Tongue (tissue), 2 donors: Measurements from ENCODE around the gene RNU6-8. TPM values are rescaled to one million over a fixed set of nuclear protein-coding genes. Genes with fewer than 3 reads are reported as not detected.

Experiments used
- DNase-seq: peaks from one replicate; pipeline ENCODE4 v3.0.0-alpha.2; 2015
- total RNA-seq: library from RNA; depleted of rRNA; stranded (reverse); fragments of >200 nt; gene quantifications from one replicate; pipeline ENCODE4 v1.2.3, GENCODE V29; 2014

The RNU6-8 gene
- total RNA-seq, result not detected

GRCh38 chr14:32202998-32203882, at the start of gene RNU6-8:
RNU6-8 (minus strand) TSS chr14:32203269.
- DNase-seq, result peak; percentile 97

- peak; percentile 81 for DNase-seq
These were observed 49.1 kb upstream of the RNU6-8 start for GRCh38 chr14:32252030-32252670.

DNA sequence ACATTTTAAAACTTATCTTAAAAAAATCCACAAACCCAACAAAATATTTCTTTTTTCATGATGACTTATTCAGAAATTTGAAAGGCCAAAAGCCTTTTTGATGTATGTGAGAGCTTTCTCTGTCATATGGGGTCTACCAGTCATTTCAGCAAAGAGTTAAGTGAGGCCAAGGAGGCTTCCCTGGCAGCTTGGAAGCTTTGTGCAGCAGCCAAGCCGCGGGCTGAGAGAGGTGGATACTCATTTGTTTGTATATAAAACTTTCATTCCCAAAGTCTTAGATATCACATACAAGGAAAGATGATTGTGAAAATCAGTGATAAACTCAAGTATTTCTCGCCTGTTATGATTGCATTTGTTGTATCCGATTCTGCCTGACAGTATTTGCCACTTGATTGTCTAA, 48.5 kb upstream of the RNU6-8 start:
- no peak for DNase-seq

GRCh38 chr14:32250681-32251080, 47.6 kb upstream of the RNU6-8 start:
- no peak for DNase-seq

GRCh38 chr14:32249780-32250179, 46.7 kb upstream of the RNU6-8 start:
- DNase-seq, result no peak

GRCh38 chr14:32249371-32249770, 46.3 kb upstream of the RNU6-8 start:
- DNase-seq, result no peak

- DNase-seq, result no peak
These were observed 43.7 kb upstream of the RNU6-8 start for GRCh38 chr14:32246751-32247150.

GRCh38 chr14:32244404-32244803, 41.3 kb upstream of the RNU6-8 start:
- DNase-seq, result no peak

GRCh38 chr14:32233260-32233659, 30.2 kb upstream of the RNU6-8 start:
- DNase-seq, result no peak

GRCh38 chr14:32232481-32232880, 29.4 kb upstream of the RNU6-8 start:
- no peak for DNase-seq

- DNase-seq, result no peak
These were observed 27.7 kb upstream of the RNU6-8 start for GRCh38 chr14:32230695-32231280.

DNA sequence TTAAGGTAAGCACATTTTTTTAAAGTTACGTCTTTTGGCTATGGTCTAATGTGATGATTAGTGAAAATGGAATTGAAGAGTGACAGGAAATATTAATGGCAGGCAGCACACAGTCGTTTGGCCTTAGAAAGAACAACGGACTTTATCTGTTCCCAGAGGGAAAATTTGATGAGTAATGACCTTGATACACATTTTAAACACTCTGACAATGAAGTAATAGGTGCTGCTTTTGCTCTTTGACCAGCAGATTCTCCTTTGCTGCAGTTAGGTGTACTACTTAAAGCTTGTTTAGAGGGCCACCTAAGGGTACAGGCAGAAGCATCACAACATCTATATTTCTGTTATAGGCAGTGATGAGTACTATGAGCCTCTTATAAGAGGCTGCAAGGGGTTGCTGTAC, 27.1 kb upstream of the RNU6-8 start:
- DNase-seq, result no peak

- DNase-seq, result no peak
These were observed 23.0 kb upstream of the RNU6-8 start for GRCh38 chr14:32226056-32226455.

DNA sequence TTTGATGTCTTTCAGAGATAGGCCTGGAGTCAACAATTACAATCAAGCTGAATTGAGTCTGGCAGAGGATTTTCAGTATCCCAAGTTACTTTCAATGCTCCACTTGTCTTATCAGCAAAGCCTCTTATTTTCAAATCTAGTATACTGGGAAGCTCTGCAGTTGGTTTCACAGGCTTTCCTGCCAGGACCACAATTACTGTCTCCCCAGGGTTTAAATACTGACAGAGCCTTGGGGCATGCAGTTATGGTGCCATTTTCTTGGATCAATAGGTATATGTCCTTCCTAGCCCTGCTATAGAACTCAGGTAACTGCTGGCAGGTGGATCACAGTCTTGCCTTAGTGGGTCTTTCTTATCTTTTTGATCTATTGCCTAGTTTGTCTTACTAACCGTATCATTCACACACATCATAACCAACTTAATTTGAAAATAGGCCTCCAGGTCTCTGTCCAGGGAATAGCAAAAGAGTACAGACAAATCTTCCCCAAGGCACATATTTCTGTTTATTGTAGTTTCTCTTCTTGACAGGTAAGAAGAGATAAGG, 22.4 kb upstream of the RNU6-8 start:
- no peak for DNase-seq

DNA sequence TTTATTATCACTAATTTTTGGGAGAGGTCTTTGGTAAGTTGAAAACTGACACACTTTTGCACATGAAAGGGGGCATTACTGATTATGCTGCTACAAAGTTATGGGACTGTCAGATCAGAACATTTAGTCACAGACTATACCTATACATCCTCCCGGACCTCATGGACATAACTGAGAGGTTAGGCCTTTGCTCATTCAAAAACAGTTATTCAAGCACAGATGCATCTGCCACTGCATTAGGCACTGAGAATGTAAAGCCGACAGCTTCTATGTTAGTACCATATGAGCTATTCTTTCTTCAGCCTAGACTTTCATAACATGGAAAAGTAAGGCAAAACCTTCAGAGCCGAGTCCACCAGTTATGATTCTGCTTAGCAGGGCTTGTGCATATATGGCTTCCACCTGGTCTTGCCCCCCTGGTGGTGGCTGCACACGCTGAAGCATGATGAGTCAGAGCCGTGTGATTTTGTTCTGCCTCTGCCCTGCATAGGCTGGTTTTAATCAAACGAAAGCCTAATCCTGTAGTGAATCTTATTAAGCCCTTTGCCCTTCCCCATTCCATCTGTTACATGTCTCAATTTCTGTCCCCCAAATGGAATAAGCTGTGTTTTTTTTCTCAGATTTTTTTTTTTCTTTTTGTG, 21.8 kb upstream of the RNU6-8 start:
- DNase-seq, result peak; percentile 48

DNA sequence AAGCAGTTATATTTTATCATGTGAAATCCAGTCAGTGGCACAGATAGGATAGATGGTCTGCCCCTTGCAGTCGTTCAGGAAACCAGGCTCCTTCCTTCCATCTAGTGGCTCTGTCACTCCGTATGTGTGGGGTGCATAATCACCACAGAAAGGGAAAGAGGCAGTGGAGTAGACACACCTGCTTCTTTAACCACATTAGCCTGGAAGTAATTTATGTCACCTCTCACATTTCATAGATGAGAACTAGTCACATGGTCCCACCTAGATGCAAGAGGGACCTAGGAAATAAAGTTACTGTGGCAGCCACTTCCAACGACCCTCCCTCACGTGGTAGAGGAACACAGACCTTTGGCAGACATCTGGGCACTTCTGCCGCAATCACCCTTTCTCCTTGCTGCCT, 14.2 kb upstream of the RNU6-8 start:
- no peak for DNase-seq

- DNase-seq, result no peak
These were observed 9.8 kb upstream of the RNU6-8 start for GRCh38 chr14:32212833-32213232.

DNA sequence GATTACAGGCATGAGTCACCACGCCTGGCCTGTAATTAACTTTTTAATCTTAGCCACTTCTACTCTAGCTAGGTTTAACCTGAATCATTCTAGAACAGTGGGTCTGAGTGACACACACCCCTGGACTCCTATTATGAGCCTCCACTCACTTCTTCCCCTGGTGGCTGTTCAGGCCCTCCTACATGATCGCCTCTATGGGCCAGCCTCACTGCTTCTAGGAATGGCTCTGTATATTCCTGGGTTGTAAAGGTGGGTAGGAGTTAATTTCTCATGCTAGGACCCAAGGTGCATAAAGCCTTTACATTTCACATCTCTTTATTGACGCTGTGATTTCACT, 8.0 kb upstream of the RNU6-8 start:
- no peak for DNase-seq

- no peak for DNase-seq
These were observed 6.4 kb upstream of the RNU6-8 start for GRCh38 chr14:32209471-32209870.

DNA sequence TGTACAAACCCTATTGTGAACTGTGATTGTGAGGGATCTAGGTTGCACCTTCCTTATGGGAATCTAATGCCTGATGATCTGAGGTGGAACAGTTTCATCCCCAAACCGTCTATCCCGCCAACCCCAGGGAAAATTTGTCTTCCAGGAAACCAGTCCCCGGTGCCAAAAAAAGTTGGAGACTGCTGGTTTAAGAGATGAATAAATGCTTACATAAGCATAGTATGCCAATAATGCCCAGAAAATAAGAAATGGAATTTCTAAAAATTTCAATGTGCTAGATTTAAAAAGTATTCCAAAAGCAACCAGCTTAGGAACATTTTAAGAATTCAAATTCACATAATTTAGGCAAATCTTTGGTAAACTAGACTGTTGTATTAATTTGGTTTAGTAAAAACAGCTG, 5.4 kb upstream of the RNU6-8 start:
- no peak for DNase-seq

DNA sequence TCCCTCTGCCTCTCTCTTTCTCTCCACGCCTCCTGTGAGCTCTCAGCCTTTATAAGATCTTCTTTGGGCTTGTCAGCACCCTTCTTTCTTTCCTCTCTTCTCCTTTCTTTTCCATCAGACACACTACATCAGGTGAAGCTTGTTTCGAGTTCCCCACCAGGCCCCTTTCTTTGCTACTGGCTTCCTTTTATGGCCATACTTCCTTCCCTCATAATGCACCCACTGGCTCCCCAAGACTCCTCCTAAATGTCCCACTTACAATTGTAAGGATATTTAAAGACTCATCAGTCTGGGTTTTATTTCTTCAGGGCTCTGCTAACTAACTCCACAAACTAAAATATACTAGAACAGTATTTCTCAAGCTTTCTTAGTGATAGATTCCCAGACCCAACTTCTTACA, 3.5 kb upstream of the RNU6-8 start:
- DNase-seq, result no peak

DNA sequence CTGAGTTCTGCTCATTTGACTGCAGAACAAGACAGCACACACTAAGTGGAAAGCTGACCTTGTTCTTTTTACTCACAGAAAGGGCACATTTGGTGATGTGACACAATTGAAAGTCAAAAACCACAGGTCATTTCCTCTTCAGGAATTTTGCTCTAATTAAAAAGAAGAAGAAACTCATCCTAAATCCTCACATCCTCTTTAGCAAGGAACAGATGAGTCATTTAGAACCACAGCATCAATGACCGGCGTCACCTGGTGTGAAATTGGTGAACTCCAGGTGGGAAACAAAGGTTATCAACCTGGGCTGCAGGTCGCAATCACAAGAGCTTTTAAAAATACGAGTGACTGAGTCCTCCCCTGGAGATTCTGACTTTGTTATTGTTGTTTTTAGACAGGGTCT, 2.9 kb upstream of the RNU6-8 start:
- DNase-seq, result no peak

DNA sequence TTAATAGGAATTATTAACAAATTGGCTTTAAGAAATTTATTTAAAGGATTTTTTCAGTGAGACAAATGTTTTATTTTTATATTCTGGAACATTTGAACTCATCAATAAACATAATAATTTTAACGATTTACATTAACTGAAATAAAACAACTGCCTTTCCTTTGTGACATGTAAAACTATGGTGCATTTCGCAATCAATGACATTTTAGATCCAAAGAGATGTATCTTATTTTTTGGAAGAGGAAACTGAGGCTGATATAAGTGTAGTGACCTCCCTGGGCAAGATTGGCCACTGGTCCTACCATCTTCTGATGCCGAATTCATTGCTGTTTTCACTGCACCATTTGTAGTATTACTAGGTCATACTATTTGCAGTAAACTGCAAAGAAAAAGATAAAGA, 2.5 kb upstream of the RNU6-8 start:
- DNase-seq, result no peak
